Transverse colon (tissue), 4 donors: Measurements from ENCODE around the gene BAZ2A.

Experiments used
- EP300 ChIP-seq: sonication (generic); formaldehyde crosslinking; IDR thresholded peaks from one replicate; pipeline ENCODE4 v1.6.1; 2017; ENCODE audit warnings: antibody characterized with exemption, low read depth
- POLR2A ChIP-seq: fragments of 450-650 bp; IDR thresholded peaks from one replicate; pipeline ENCODE4 v1.6.1; 2016; ENCODE audit warnings: antibody characterized with exemption, mild to moderate bottlenecking, moderate library complexity
- POLR2AphosphoS5 ChIP-seq, 3 donors: sonication (generic); formaldehyde crosslinking; IDR thresholded peaks; one replicate each; pipeline ENCODE4 v1.6.1; 2016; ENCODE audit warnings: antibody characterized with exemption in 3 of 3
- TF ChIP-seq, protein P1 (sequence below), 5 experiments: fragments of 200-600 bp in 3 of 5; fragments of 450-650 bp in 2 of 5; sonication (generic) in 3 of 5; IDR thresholded peaks; 1 replicate in 2 of 5; 2 replicates in 3 of 5; pipeline ENCODE4 v1.5.1; 2016 to 2017; ENCODE audit warnings: antibody characterized with exemption in 5 of 5, inconsistent platforms in 3 of 5, mild to moderate bottlenecking in 2 of 5, moderate library complexity in 1 of 5

GRCh38 chr12:56676851-56677580 lies 46.9 kb upstream of the BAZ2A start:
- TF ChIP-seq EP300, result no peak
- TF ChIP-seq, protein P1, sequence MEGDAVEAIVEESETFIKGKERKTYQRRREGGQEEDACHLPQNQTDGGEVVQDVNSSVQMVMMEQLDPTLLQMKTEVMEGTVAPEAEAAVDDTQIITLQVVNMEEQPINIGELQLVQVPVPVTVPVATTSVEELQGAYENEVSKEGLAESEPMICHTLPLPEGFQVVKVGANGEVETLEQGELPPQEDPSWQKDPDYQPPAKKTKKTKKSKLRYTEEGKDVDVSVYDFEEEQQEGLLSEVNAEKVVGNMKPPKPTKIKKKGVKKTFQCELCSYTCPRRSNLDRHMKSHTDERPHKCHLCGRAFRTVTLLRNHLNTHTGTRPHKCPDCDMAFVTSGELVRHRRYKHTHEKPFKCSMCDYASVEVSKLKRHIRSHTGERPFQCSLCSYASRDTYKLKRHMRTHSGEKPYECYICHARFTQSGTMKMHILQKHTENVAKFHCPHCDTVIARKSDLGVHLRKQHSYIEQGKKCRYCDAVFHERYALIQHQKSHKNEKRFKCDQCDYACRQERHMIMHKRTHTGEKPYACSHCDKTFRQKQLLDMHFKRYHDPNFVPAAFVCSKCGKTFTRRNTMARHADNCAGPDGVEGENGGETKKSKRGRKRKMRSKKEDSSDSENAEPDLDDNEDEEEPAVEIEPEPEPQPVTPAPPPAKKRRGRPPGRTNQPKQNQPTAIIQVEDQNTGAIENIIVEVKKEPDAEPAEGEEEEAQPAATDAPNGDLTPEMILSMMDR (IDR thresholded peaks at IDR 0.05), result no peak
- no peak for TF ChIP-seq POLR2A
- TF ChIP-seq POLR2AphosphoS5 (IDR thresholded peaks at IDR 0.05), result peak in 2 of 3 donors; percentile 20 to 43
